GM18519 (cell line): ENCODE results near the gene BRD7.

Source experiments
- ATAC-seq: cut with Tn5 transposase; IDR thresholded peaks from one replicate; pipeline ENCODE4 v1.9.1; 2021; ENCODE audit warnings: mild to moderate bottlenecking, moderate library complexity; ENCODE audit not compliant: unreplicated experiment, low FRiP score

BRD7 gene

GRCh38 chr16:50324345-50324744 is 44.4 kb downstream of the BRD7 start:
- ATAC-seq = no peak

GRCh38 chr16:50323335-50324011 is 45.3 kb downstream of the BRD7 start:
- ATAC-seq = no peak

DNA sequence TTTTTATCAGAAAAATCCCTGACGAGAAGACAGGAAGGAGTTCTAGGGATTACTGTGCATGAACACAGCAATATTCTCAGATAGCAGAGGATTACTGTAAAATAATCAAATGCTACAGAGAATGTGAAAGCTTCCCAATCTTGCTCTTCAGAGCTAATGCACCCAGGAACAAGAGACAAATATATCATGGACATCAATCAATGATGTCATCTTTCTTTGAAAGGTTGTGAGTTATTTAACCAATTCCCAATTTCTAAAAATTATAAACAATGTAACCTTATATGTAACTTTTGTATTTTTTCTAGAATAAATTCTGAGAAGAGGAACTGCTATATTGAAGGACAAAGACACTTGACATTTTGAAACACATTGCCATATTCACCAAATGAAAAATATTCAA is 46.5 kb downstream of the BRD7 start:
- ATAC-seq = no peak

GRCh38 chr16:50320310-50320709 is 48.5 kb downstream of the BRD7 start:
- no peak for ATAC-seq

DNA sequence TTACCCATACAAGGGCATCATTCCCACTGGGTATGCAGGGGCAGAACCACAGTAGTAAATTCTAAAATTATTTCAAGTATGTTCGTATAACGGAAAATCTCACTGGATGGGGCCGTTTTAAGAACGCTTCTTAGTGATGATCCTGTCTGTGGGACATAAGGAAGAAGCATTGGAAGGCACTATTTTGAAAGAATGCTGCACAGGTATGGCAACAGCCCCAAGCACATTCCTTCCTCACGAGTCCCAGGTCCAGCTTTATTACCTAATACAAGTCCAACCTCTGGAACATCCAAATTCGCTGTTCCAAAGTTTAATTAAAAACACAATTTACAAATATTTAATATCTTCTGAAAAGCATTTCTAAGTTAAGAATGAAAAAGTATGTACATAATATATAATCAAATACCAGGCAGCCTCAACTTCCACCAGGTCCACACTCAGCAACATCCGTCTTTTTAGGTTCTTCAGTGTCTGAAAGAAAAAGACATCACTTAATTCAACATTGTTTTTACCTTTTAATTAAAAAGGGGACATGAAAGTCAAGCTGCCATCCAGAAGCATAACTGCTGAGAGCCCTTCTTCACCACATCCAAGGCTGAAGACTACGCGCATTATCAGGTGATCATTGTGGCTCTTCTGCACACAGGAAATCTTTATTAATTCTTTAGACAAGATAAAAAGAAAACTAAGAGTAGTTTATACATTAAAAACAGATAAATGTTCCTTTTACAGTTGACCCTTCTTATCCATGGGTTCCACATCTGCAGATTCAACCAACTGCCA is 49.8 kb downstream of the BRD7 start:
- ATAC-seq = no peak

DNA sequence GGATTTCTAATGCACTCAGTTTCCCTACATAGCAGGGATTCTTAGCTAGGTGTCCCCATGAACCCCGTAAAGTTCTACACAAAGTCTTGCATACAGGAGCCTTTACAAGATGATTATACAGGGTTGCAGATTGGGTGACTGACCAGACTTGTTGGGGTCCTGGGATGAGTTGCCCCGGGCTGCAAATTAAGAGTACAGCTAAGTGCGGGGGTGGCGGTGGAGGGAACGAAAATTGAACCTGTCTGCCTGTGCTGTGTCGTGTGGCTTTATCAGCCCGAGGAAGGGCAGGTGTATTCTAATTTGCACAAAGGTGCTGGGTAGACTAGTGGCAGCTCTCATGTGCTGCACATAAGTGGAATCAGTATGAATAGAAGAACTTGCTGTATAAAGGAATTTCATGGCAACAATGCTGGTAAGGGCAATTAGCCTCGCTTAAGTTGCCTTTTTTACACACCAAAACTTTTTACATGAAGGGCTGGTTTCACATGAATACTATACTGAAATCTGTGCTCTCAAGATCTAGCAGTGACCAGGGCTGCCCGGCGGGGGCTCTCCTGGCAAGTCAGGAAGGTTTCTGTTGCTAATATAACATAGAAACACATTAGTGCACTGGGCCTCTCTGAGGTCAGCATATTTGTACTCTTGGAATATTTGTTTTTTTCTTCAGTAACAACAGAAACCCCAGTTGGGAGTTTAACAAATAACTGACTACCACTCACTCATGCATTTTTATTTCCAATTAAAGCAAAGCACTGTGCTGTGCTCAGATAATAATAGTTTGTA is 51.7 kb downstream of the BRD7 start:
- no peak for ATAC-seq

- no peak for ATAC-seq
Observed at GRCh38 chr16:50316102-50316847, 52.5 kb downstream of the BRD7 start.

GRCh38 chr16:50315346-50315997 is 53.3 kb downstream of the BRD7 start:
- no peak for ATAC-seq

GRCh38 chr16:50314665-50315064 is 54.1 kb downstream of the BRD7 start:
- ATAC-seq = no peak

- no peak for ATAC-seq
Observed at GRCh38 chr16:50313596-50314478, 55.0 kb downstream of the BRD7 start.

GRCh38 chr16:50311891-50312501 is 56.8 kb downstream of the BRD7 start:
- no peak for ATAC-seq

DNA sequence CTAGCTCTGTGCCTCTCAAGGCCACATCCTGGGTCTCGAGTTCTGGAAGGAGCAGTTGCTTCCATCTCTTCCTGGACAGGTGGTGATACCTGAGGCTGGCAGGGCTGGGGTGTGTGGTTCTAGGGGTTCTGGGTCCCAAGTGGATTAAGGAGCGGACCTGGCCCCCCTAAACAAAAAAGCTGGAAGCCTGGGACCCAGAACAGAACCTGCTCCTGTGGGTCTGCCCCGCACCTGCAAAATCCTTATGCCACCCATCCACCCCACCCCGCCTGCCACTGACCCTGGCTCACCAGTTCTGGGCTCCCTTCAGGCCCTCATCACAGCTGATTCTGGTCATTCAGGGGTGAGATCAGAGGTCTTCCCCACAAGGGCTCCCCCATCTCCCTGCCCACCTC is 57.7 kb downstream of the BRD7 start:
- ATAC-seq = no peak

DNA sequence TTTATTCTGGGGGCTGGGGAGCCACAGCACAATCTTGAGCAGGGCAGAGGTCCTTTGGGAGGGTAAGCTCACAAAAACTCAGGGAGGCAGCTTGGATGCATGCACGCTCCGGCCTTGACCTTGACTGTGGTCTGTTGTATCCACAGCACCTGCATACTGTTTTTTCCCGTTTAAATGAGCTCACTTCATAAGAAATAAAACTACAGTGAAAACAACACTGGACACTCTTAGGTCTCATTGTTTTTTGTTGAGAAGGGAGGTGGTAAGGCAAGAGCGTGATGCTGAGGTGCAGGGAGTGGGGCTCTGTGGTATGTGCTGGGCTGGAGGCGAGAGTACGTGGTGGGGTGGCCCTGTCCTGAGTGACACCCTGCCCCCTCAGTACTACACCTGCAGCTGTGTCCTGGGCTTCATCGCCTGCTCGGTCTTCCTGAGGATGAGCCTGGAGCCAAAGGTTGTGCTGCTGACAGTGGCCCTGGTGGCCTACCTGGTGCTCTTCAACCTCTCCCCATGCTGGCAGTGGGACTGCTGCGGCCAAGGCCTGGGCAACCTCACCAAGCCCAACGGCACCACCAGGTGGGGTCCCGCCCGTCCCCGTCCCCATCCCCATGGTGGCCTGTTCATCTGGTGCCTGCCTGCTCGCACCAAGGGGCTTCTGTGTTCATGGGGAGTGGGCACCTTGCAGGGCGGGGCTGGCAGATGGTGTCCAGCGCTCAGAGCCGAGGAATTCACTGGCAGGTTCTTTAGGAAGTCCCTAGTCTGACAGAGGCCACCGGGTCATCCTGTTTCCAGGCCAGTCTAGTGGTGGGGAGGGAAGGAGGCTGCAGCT is 58.3 kb downstream of the BRD7 start:
- no peak for ATAC-seq

- no peak for ATAC-seq
Observed at GRCh38 chr16:50309527-50310307, 59.1 kb downstream of the BRD7 start.

- no peak for ATAC-seq
Observed at GRCh38 chr16:50309156-50309526, 59.6 kb downstream of the BRD7 start.

DNA sequence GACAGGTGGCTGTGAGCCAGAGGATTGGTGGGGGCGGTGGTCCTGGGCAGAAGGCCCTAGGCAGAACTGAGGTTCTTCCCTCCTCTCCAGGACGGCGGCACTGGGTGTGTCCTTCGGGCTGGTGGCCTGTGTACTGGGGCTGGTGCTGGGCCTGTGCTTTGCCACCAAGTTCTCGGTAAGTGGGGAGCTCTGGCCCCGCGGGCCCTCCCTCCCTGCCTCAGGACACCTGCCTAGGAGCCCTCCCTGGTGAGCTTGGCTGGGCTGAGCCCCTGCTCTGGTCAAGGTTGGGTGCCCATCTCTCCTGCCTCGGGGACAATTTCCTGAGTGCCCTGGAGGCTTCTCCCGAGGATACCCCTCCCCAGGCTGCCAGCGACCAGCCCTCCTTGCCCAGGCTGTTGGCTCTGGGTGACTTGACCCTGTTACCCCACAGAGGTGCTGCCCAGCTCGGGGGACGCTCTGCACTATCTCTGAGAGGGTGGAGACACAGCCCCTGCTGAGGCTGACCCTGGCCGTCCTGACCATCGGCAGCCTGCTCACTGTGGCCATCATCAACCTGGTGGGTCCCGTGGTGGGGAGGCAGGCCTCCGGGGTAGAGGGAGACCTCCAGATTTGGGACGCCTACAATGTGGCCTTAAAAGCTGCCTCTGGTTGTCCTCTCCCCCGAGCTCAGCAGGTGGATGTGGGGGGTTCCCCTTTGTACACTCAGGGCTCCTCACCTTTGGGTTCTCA is 60.4 kb downstream of the BRD7 start:
- no peak for ATAC-seq

GRCh38 chr16:50306287-50306686 is 62.5 kb downstream of the BRD7 start:
- ATAC-seq = no peak
